Endothelial cell of umbilical vein (primary cell): ENCODE results near the gene PROM1. TPM values are rescaled to one million over a fixed set of nuclear protein-coding genes. Genes with fewer than 3 reads are reported as not detected.

Experiments
- BruUV-seq: library from RNA; stranded (reverse); fragments of 400-500 nt; replicated peaks from 2 replicates; lab custom pipeline; 2021; lab: Mats Ljungman, UMichigan
- CTCF ChIA-PET: fragments of 300-600, 350-600 bp; sonication (Branson Sonifier 250); formaldehyde crosslinking; loops from one replicate; lab custom pipeline; 2021; ENCODE audit warnings: antibody characterized with exemption, inconsistent platforms; lab: Charles Lee
- POLR2A ChIA-PET: fragments of 300-600, 350-600 bp; sonication (Branson Sonifier 250); formaldehyde crosslinking; loops from one replicate; lab custom pipeline; 2021; ENCODE audit warnings: antibody characterized with exemption, inconsistent platforms; lab: Charles Lee
- DNase-seq: peaks from one replicate; pipeline ENCODE4 v3.0.0-alpha.2; 2011; ENCODE audit warnings: low read depth, low spot score
- FAIRE-seq: peaks from 2 replicates; lab custom pipeline; 2011; peaks lifted over from hg19 to GRCh38; lab: Jason Lieb, UNC
- H2AFZ ChIP-seq: 2 replicates; pipeline ENCODE4 v1.6.0; 2012; ENCODE audit warnings: low read depth, low read length, control low read depth, inconsistent platforms
- H3K27ac ChIP-seq: 2 replicates; pipeline ENCODE4 v1.5.1; 2011; ENCODE audit warnings: low read depth, mild to moderate bottlenecking, control low read depth, low read length, moderate library complexity; ENCODE audit not compliant: insufficient read depth
- H3K27me3 ChIP-seq, 2 experiments: 2 replicates each; pipeline versions ENCODE4 v1.6.0 to v1.6.1; 2011; ENCODE audit warnings: low read length in 2 of 2, mixed read lengths in 1 of 2; ENCODE audit not compliant: control insufficient read depth in 2 of 2, insufficient read depth in 2 of 2
- H3K36me3 ChIP-seq, 2 experiments: 2 replicates in 1 of 2; 3 replicates in 1 of 2; pipeline ENCODE4 v1.5.1; 2011; ENCODE audit warnings: low read length in 2 of 2, mild to moderate bottlenecking in 1 of 2, moderate library complexity in 1 of 2; ENCODE audit not compliant: control insufficient read depth in 2 of 2, insufficient read depth in 2 of 2; ENCODE audit errors: extremely low read depth in 1 of 2
- H3K4me1 ChIP-seq: 3 replicates; pipeline ENCODE4 v1.5.1; 2011; ENCODE audit warnings: mild to moderate bottlenecking, low read length; ENCODE audit not compliant: control insufficient read depth, insufficient read depth; ENCODE audit errors: extremely low read depth
- H3K4me2 ChIP-seq: 2 replicates; pipeline ENCODE4 v1.6.1; 2011; ENCODE audit warnings: low read length, control low read depth, mixed read lengths; ENCODE audit not compliant: insufficient read depth
- H3K4me3 ChIP-seq, 3 experiments: fragments of 200-600 bp in 1 of 3; sonication (generic), shearing (Covaris generic) in 1 of 3; replicated peaks in 1 of 3; 2 replicates each; pipeline ENCODE4 v1.5.1; 2011 to 2016; ENCODE audit warnings: control low read depth in 3 of 3, low read length in 3 of 3, mild to moderate bottlenecking in 2 of 3, inconsistent platforms in 1 of 3, low read depth in 1 of 3, moderate library complexity in 1 of 3; ENCODE audit not compliant: insufficient read depth in 1 of 3
- H3K79me2 ChIP-seq: 2 replicates; pipeline ENCODE4 v1.6.0; 2012; ENCODE audit warnings: low read length, inconsistent platforms; ENCODE audit not compliant: control insufficient read depth, insufficient read depth
- H3K9ac ChIP-seq: replicated peaks from 2 replicates; pipeline ENCODE3; 2011; ENCODE audit warnings: low read length, control low read depth; ENCODE audit not compliant: insufficient read depth; ENCODE audit errors: extremely low read depth
- H3K9me1 ChIP-seq: replicated peaks from 3 replicates; pipeline ENCODE4 v1.6.0; 2011; ENCODE audit warnings: mild to moderate bottlenecking, low read length; ENCODE audit not compliant: control insufficient read depth, insufficient read depth; ENCODE audit errors: extremely low read depth
- H3K9me3 ChIP-seq: replicated peaks from 2 replicates; pipeline ENCODE4 v1.5.1; 2012; ENCODE audit warnings: low read length, inconsistent platforms; ENCODE audit not compliant: control insufficient read depth, insufficient read depth
- H4K20me1 ChIP-seq: replicated peaks from 2 replicates; pipeline ENCODE3; 2011; ENCODE audit warnings: mild to moderate bottlenecking, low read length; ENCODE audit not compliant: control insufficient read depth, insufficient read depth; ENCODE audit errors: extremely low read depth
- CTCF ChIP-seq, 2 donors: IDR thresholded peaks; 1 replicate in 1 of 2; 2 replicates in 1 of 2; pipeline ENCODE4 v1.5.1; 2011; ENCODE audit warnings: low read length in 2 of 2, mild to moderate bottlenecking in 2 of 2, moderate library complexity in 2 of 2, control low read depth in 1 of 2, inconsistent platforms in 1 of 2, low read depth in 1 of 2; ENCODE audit not compliant: insufficient read depth in 1 of 2; ENCODE audit errors: extremely low read depth in 1 of 2
- EZH2 ChIP-seq: IDR thresholded peaks from 2 replicates; pipeline ENCODE4 v1.6.1; 2012; ENCODE audit warnings: borderline replicate concordance, low read depth, mild to moderate bottlenecking, moderate library complexity, low read length, inconsistent platforms; ENCODE audit not compliant: severe bottlenecking
- FOS ChIP-seq: IDR thresholded peaks from 2 replicates; pipeline ENCODE4 v1.6.1; 2011; ENCODE audit warnings: mild to moderate bottlenecking, low read length, moderate library complexity, borderline replicate concordance; ENCODE audit not compliant: insufficient read depth
- GATA2 ChIP-seq: IDR thresholded peaks from 2 replicates; pipeline ENCODE4 v1.7.0; 2011; ENCODE audit warnings: low read depth, mild to moderate bottlenecking, moderate library complexity, mixed read lengths, low read length; ENCODE audit not compliant: insufficient read length, insufficient read depth
- JUN ChIP-seq: IDR thresholded peaks from 2 replicates; pipeline ENCODE4 v1.6.1; 2011; ENCODE audit warnings: borderline replicate concordance, low read depth; ENCODE audit not compliant: insufficient read length, insufficient read depth
- MAX ChIP-seq: IDR thresholded peaks from 2 replicates; pipeline ENCODE4 v1.6.1; 2011; ENCODE audit not compliant: insufficient read depth, insufficient read length
- MYC ChIP-seq: IDR thresholded peaks from one replicate; pipeline ENCODE4 v1.6.1; 2011; ENCODE audit warnings: mild to moderate bottlenecking, low read depth, low read length
- POLR2A ChIP-seq: IDR thresholded peaks from 2 replicates; pipeline ENCODE4 v1.6.1; 2012; ENCODE audit warnings: low read depth, mild to moderate bottlenecking, control low read depth, low read length
- POLR2AphosphoS5 ChIP-seq: IDR thresholded peaks from 2 replicates; pipeline ENCODE4 v1.6.1; 2012; ENCODE audit warnings: low read depth, mild to moderate bottlenecking, control low read depth, low read length, moderate library complexity; ENCODE audit not compliant: insufficient read depth
- dilution Hi-C: fragments of 300-500 bp; cut with MboI; formaldehyde crosslinking; loops from one replicate; pipeline ENCODE4 v1.15.0; 2019; ENCODE audit warnings: low sequenced_read_pairs; ENCODE audit not compliant: extremely low pct_ligation_motif_present
- intact Hi-C: fragments of 100-400 bp; cut with micrococcal nuclease; formaldehyde crosslinking; loops from one replicate; pipeline ENCODE4 v1.10.0; 2022
- polyA plus RNA-seq, 4 experiments: library from polyadenylated mRNA; depleted of rRNA in 3 of 4; stranded (reverse) in 3 of 4; unstranded in 1 of 4; fragments of >200 nt; gene quantifications; 2 replicates each; pipeline versions ENCODE4 v1.2.1 to v1.2.3, GENCODE V29; 2011 to 2012; ENCODE audit warnings: missing spikeins in 1 of 4
- total RNA-seq: library from RNA; stranded (reverse); gene quantifications from 2 replicates; pipeline ENCODE4 v1.2.3, GENCODE V29; 2021

The PROM1 gene
- total and polyA plus RNA-seq, 2 donors (not counting 3 experiments of a cell fraction or from before 2014, with no cell fraction given): 0.36 to 1.7 TPM

GRCh38 chr4:16067515-16067914 is 16.3 kb downstream of the PROM1 start:
- Histone ChIP-seq H3K79me2 (no peaks in the 10 kb centered on the region), H3K36me3 (no peaks in the 10 kb centered on the region), H3K9me3 (no peaks in the 10 kb centered on the region), H3K9me1 (no peaks in the 10 kb centered on the region), H3K9ac (no peak overlapping the region), H3K27ac (no peak overlapping the region), H3K4me3 (no peak overlapping the region), H3K27me3 (peaks cover 7 to 9% of the 10 kb centered on the region in 2 experiments), H3K4me2 (no peak overlapping the region), H4K20me1 (no peaks in the 10 kb centered on the region), H2AFZ (no peak overlapping the region), H3K4me1 (no peaks in the 10 kb centered on the region)
- FAIRE-seq: no peak
- BruUV-seq: no TSS peak
- intact Hi-C loops (no loop called here), dilution Hi-C loops (no loop called here)
- ChIA-PET CTCF (no interaction called here), POLR2A (no interaction called here)
- no peak for DNase-seq
- TF ChIP-seq EZH2: no peak
- TF ChIP-seq GATA2: no peak
- no peak for TF ChIP-seq MYC
- no peak for TF ChIP-seq CTCF (IDR thresholded peaks at IDR 0.05; ENCODE audit: extremely low read depth in 1 of 2, insufficient read depth in 1 of 2, low read depth in 1 of 2, low read length in 2 of 2)
- no peak for TF ChIP-seq MAX
- no peak for TF ChIP-seq POLR2AphosphoS5
- TF ChIP-seq JUN: no peak
- TF ChIP-seq POLR2A: no peak
- no peak for TF ChIP-seq FOS
